C4-2B (cell line): Measurements from ENCODE around the gene SMIM23.

Experiments used
- ZFX ChIP-seq: fragments of 450-650 bp; IDR thresholded peaks from 2 replicates; pipeline ENCODE4 v1.6.1; 2017
- TF ChIP-seq, protein P1 (sequence below): fragments of 450-650 bp; conservative IDR thresholded peaks from 2 replicates; pipeline ENCODE4 v1.5.1; 2017; ENCODE audit warnings: mild to moderate bottlenecking

DNA sequence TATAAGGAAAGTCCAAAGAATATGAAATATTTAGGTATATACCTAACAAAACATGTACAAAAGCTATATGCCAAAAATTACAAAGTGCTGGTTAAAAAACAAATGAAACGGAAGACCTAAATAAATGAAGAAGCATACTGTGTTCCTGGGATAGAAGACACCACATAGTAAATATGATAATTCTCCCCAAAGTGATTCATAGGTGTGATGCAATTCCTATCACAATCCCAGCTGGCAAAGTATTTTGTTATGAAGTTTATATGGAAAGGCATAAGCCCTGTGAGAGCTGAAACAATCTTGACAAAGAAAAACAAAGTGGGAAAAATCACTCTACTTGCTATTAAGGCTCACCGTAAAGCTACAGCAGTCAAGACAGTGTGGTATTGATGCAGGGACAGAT, 2.6 kb upstream of the SMIM23 start:
- TF ChIP-seq, protein P1, sequence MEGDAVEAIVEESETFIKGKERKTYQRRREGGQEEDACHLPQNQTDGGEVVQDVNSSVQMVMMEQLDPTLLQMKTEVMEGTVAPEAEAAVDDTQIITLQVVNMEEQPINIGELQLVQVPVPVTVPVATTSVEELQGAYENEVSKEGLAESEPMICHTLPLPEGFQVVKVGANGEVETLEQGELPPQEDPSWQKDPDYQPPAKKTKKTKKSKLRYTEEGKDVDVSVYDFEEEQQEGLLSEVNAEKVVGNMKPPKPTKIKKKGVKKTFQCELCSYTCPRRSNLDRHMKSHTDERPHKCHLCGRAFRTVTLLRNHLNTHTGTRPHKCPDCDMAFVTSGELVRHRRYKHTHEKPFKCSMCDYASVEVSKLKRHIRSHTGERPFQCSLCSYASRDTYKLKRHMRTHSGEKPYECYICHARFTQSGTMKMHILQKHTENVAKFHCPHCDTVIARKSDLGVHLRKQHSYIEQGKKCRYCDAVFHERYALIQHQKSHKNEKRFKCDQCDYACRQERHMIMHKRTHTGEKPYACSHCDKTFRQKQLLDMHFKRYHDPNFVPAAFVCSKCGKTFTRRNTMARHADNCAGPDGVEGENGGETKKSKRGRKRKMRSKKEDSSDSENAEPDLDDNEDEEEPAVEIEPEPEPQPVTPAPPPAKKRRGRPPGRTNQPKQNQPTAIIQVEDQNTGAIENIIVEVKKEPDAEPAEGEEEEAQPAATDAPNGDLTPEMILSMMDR, result no peak
- no peak for TF ChIP-seq ZFX
